GM23338 (cell line): ENCODE data around the gene AMPD3. TPM values are rescaled to one million over a fixed set of nuclear protein-coding genes. Genes with fewer than 3 reads are reported as not detected.

Experiments
- ATAC-seq: fragments of 200-7000 bp; cut with Tn5 transposase; 3 replicates; pipeline ENCODE4 v1.9.1; 2020
- DNase-seq: peaks from one replicate; pipeline ENCODE4 v3.0.0-alpha.2; 2015; ENCODE audit warnings: low spot score
- H2AFZ ChIP-seq: fragments of 200-600 bp; sonication (generic); 2 replicates; pipeline ENCODE4 v1.8.0; 2016; ENCODE audit warnings: antibody characterized with exemption, mild to moderate bottlenecking, moderate library complexity
- H3F3A ChIP-seq: fragments of 200-600 bp; sonication (generic); replicated peaks from 2 replicates; pipeline ENCODE4 v1.8.0; 2017; ENCODE audit warnings: antibody characterized with exemption, mixed run types, low read depth
- H3K27ac ChIP-seq: fragments of 200-600 bp; sonication (generic); 2 replicates; pipeline ENCODE4 v1.6.1; 2016; ENCODE audit warnings: low read depth
- H3K27me3 ChIP-seq: fragments of 200-600 bp; sonication (generic); 2 replicates; pipeline ENCODE4 v1.8.0; 2016; ENCODE audit warnings: mild to moderate bottlenecking, mixed run types, moderate library complexity; ENCODE audit not compliant: insufficient read depth
- H3K36me3 ChIP-seq: fragments of 200-600 bp; sonication (generic); 2 replicates; pipeline ENCODE4 v1.8.0; 2016; ENCODE audit warnings: mild to moderate bottlenecking; ENCODE audit not compliant: insufficient read depth
- H3K4me1 ChIP-seq: fragments of 200-600 bp; sonication (generic); 2 replicates; pipeline ENCODE4 v1.8.0; 2016; ENCODE audit warnings: mild to moderate bottlenecking, moderate library complexity; ENCODE audit not compliant: insufficient read depth
- H3K4me2 ChIP-seq: fragments of 200-600 bp; sonication (generic); 2 replicates; pipeline ENCODE4 v1.7.1; 2017; ENCODE audit warnings: mixed run types
- H3K4me3 ChIP-seq: fragments of 200-600 bp; sonication (generic); 2 replicates; pipeline ENCODE4 v1.6.1; 2016; ENCODE audit warnings: mixed run types
- H3K79me2 ChIP-seq: fragments of 200-600 bp; sonication (generic); replicated peaks from 2 replicates; pipeline ENCODE4 v1.8.0; 2017; ENCODE audit warnings: mild to moderate bottlenecking; ENCODE audit not compliant: insufficient read depth
- H3K9me2 ChIP-seq: fragments of 200-600 bp; sonication (generic); 2 replicates; pipeline ENCODE4 v1.8.0; 2017; ENCODE audit not compliant: insufficient read depth
- H4K20me1 ChIP-seq: fragments of 200-600 bp; sonication (generic); replicated peaks from 2 replicates; pipeline ENCODE4 v1.8.0; 2017; ENCODE audit warnings: mild to moderate bottlenecking; ENCODE audit not compliant: insufficient read depth
- H3K27ac Mint-ChIP-seq: 2 replicates; pipeline ENCODE4 v1.8.0; 2020; ENCODE audit warnings: inconsistent platforms, mild to moderate bottlenecking, moderate library complexity, mixed read lengths
- H3K27me3 Mint-ChIP-seq: 3 replicates; pipeline ENCODE4 v1.8.0; 2022; ENCODE audit warnings: low read depth, mild to moderate bottlenecking, moderate library complexity, mixed read lengths, inconsistent platforms; ENCODE audit not compliant: insufficient read depth, poor library complexity
- H3K36me3 Mint-ChIP-seq: 3 replicates; pipeline ENCODE4 v1.8.0; 2021; ENCODE audit warnings: low read depth, mild to moderate bottlenecking, inconsistent platforms, moderate library complexity, mixed read lengths
- H3K4me1 Mint-ChIP-seq: 3 replicates; pipeline ENCODE4 v1.8.0; 2020; ENCODE audit warnings: mild to moderate bottlenecking, inconsistent platforms, mixed read lengths
- H3K4me3 Mint-ChIP-seq: 3 replicates; pipeline ENCODE4 v1.8.0; 2021; ENCODE audit warnings: moderate library complexity, mild to moderate bottlenecking, inconsistent platforms, mixed read lengths
- H3K9me3 Mint-ChIP-seq: 3 replicates; pipeline ENCODE4 v1.8.0; 2020; ENCODE audit warnings: moderate library complexity, mild to moderate bottlenecking, inconsistent platforms, mixed read lengths
- CREB1 ChIP-seq: fragments of 250-450 bp; sonication (Bioruptor Pico); IDR thresholded peaks from 2 replicates; pipeline ENCODE4 v1.5.0; 2020; ENCODE audit warnings: low read depth, mild to moderate bottlenecking, moderate library complexity
- EZH2phosphoT487 ChIP-seq: fragments of 200-600 bp; sonication (generic); IDR thresholded peaks from one replicate; pipeline ENCODE4 v1.8.1; 2018; ENCODE audit warnings: antibody characterized with exemption; ENCODE audit not compliant: unreplicated experiment
- JUNB ChIP-seq: IDR thresholded peaks from one replicate; pipeline ENCODE4 v1.6.1; 2016; ENCODE audit warnings: antibody characterized with exemption; ENCODE audit not compliant: unreplicated experiment
- polyA plus RNA-seq: library from polyadenylated mRNA; unstranded; fragments of >200 nt; fragmentation: Nextera tagmentation; extraction: Ambion mirVana; gene quantifications from 2 replicates; pipeline ENCODE4 v1.2.1, GENCODE V29; 2016
- total RNA-seq: library from RNA; depleted of rRNA; stranded (reverse); fragments of >200 nt; shearing (Covaris generic); gene quantifications from 2 replicates; pipeline ENCODE4 v1.2.3, GENCODE V29; 2014
- TF ChIP-seq, protein P1 (sequence below): fragments of 250-450 bp; sonication (Bioruptor Pico); IDR thresholded peaks from 2 replicates; pipeline ENCODE4 v1.5.0; 2020; ENCODE audit warnings: mild to moderate bottlenecking, moderate library complexity
- TF ChIP-seq, protein P2 (sequence below): IDR thresholded peaks from 2 replicates; pipeline ENCODE4 v1.6.1; 2016; ENCODE audit warnings: antibody characterized with exemption

Gene AMPD3
- total and polyA plus RNA-seq, 2 experiments from 2014 or later, result 1.6 to 2.1 TPM

DNA sequence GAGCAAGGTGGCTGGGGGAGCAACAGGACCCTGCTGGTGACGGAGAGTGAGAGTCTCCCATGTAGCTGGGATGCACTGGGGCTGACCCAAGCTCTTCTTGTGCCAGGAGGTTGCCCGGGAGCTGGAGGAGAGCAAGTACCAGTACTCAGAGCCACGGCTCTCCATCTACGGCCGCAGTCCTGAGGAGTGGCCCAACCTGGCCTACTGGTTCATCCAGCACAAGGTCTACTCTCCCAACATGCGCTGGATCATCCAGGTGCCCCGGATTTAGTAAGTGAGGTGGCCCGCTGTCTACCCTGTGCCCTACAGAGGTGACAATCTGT is 40.4 kb downstream of the AMPD3 start (continued):
- TF ChIP-seq EZH2phosphoT487, result no peak

DNA sequence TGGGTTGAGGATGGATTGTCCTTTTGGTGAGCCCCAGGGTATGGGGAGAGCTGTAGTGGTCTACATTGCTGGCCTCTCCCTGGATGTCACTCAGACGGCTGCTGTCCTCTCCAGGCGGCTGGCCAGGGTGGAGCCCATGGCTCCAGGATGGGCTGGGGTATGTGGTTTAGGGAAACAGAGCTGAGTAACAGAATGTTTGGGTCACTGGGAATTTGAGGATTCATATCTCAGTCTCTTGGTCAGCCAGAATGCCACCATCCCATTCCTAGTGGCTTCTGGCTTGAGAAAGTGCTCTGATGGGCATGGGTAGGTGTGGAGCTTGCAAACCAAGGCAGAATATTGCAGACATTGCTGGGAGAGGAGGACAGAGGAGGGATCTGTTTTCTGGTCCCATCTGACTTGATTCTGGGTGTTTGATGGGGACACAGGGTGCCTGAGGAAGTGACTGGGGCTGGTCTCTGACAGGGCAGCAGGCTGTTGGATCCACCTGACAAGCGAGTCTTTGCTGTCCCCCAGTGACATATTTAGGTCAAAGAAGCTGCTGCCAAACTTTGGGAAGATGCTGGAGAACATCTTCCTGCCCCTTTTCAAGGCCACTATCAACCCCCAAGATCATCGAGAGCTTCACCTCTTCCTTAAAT is 41.4 kb downstream of the AMPD3 start:
- Mint-ChIP-seq H3K4me1 (peaks cover 19% of the 10 kb centered on the region), H3K9me3 (no peaks in the 10 kb centered on the region), H3K36me3 (peaks cover 21% of the 10 kb centered on the region), H3K27ac (no peak overlapping the region), H3K4me3 (no peak overlapping the region), H3K27me3 (peaks cover 6% of the 10 kb centered on the region)
- Histone ChIP-seq H3K4me1 (no peaks in the 10 kb centered on the region), H3K79me2 (no peaks in the 10 kb centered on the region), H3K27me3 (no peaks in the 10 kb centered on the region), H3K4me2 (no peak overlapping the region), H3F3A (no peaks in the 10 kb centered on the region), H3K4me3 (no peak overlapping the region), H3K36me3 (no peaks in the 10 kb centered on the region), H3K27ac (no peak overlapping the region), H3K9me2 (peaks cover 3% of the 10 kb centered on the region; the same call in 1 of the 2 replicates), H4K20me1 (no peaks in the 10 kb centered on the region), H2AFZ (no peak overlapping the region)
- TF ChIP-seq, protein P1, sequence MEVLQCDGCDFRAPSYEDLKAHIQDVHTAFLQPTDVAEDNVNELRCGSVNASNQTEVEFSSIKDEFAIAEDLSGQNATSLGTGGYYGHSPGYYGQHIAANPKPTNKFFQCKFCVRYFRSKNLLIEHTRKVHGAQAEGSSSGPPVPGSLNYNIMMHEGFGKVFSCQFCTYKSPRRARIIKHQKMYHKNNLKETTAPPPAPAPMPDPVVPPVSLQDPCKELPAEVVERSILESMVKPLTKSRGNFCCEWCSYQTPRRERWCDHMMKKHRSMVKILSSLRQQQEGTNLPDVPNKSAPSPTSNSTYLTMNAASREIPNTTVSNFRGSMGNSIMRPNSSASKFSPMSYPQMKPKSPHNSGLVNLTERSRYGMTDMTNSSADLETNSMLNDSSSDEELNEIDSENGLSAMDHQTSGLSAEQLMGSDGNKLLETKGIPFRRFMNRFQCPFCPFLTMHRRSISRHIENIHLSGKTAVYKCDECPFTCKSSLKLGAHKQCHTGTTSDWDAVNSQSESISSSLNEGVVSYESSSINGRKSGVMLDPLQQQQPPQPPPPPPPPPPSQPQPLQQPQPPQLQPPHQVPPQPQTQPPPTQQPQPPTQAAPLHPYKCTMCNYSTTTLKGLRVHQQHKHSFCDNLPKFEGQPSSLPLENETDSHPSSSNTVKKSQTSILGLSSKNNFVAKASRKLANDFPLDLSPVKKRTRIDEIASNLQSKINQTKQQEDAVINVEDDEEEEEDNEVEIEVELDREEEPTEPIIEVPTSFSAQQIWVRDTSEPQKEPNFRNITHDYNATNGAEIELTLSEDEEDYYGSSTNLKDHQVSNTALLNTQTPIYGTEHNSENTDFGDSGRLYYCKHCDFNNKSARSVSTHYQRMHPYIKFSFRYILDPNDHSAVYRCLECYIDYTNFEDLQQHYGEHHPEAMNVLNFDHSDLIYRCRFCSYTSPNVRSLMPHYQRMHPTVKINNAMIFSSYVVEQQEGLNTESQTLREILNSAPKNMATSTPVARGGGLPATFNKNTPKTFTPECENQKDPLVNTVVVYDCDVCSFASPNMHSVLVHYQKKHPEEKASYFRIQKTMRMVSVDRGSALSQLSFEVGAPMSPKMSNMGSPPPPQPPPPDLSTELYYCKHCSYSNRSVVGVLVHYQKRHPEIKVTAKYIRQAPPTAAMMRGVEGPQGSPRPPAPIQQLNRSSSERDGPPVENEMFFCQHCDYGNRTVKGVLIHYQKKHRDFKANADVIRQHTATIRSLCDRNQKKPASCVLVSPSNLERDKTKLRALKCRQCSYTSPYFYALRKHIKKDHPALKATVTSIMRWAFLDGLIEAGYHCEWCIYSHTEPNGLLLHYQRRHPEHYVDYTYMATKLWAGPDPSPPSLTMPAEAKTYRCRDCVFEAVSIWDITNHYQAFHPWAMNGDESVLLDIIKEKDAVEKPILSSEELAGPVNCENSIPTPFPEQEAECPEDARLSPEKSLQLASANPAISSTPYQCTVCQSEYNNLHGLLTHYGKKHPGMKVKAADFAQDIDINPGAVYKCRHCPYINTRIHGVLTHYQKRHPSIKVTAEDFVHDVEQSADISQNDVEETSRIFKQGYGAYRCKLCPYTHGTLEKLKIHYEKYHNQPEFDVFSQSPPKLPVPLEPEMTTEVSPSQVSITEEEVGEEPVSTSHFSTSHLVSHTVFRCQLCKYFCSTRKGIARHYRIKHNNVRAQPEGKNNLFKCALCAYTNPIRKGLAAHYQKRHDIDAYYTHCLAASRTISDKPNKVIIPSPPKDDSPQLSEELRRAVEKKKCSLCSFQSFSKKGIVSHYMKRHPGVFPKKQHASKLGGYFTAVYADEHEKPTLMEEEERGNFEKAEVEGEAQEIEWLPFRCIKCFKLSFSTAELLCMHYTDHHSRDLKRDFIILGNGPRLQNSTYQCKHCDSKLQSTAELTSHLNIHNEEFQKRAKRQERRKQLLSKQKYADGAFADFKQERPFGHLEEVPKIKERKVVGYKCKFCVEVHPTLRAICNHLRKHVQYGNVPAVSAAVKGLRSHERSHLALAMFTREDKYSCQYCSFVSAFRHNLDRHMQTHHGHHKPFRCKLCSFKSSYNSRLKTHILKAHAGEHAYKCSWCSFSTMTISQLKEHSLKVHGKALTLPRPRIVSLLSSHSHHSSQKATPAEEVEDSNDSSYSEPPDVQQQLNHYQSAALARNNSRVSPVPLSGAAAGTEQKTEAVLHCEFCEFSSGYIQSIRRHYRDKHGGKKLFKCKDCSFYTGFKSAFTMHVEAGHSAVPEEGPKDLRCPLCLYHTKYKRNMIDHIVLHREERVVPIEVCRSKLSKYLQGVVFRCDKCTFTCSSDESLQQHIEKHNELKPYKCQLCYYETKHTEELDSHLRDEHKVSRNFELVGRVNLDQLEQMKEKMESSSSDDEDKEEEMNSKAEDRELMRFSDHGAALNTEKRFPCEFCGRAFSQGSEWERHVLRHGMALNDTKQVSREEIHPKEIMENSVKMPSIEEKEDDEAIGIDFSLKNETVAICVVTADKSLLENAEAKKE (CRISPR knock-in tag), result no peak
- TF ChIP-seq JUNB, result no peak
- TF ChIP-seq, protein P2, sequence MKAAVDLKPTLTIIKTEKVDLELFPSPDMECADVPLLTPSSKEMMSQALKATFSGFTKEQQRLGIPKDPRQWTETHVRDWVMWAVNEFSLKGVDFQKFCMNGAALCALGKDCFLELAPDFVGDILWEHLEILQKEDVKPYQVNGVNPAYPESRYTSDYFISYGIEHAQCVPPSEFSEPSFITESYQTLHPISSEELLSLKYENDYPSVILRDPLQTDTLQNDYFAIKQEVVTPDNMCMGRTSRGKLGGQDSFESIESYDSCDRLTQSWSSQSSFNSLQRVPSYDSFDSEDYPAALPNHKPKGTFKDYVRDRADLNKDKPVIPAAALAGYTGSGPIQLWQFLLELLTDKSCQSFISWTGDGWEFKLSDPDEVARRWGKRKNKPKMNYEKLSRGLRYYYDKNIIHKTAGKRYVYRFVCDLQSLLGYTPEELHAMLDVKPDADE, result no peak
- no peak for TF ChIP-seq CREB1 (CRISPR knock-in tag)
- no peak for ATAC-seq
- no peak for DNase-seq
